Measurements from ENCODE around the gene HECTD2. TPM values are rescaled to one million over a fixed set of nuclear protein-coding genes. Genes with fewer than 3 reads are reported as not detected.
A peak's percentile ranks its signal among the peaks of the same experiment; 100 is the strongest.
"Not testable (repeated sequence)": the region's sequence is repeated elsewhere in the genome, so short reads cannot be mapped to it uniquely, and the experiment has no call there.

Gene HECTD2
- total RNA-seq, 1 experiment from 2014 or later = 6.0 TPM

GRCh38 chr10:91474009-91474408 is 63.9 kb downstream of the HECTD2 start:
- DNase-seq (ENCODE audit: low read depth) = no peak

GRCh38 chr10:91477236-91477635 is 67.1 kb downstream of the HECTD2 start:
- no peak for DNase-seq (ENCODE audit: low read depth)

- no peak for DNase-seq (ENCODE audit: low read depth)
Measured at GRCh38 chr10:91479583-91479982, 69.4 kb downstream of the HECTD2 start.

DNA sequence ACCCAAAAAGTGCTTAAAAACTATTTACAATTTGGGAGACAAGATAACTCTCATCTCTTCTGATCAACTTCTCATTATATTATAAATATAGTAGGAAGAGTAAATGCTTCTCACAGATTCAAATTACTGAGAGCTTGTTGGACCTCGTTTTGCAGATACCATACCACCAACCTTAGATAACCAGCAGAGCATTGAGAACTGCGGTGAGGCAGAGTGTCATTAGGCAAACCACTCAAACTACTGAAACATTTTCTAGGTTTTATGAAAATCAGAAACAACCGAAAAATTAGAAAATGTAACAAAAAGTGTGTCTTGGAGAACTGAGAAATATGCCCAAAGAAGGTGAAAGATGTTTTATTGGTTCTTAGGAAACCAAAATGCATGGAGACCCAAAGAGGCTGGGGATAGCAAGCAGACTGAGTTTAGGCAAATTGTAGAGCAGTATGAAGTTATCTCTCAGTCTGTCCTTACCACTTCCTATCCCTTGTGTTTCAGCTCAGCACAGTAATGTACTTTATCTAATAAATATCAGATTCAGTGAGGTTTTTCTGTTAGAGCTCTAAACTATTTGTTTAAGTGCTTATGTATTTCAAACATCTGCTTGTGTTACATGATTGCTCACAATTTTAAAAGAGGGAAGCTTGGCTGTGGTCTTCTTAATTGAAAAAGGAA is 77.9 kb downstream of the HECTD2 start:
- DNase-seq (ENCODE audit: low read depth) = no peak

GRCh38 chr10:91493313-91493712 is 83.2 kb downstream of the HECTD2 start:
- peak; percentile 1 for DNase-seq (ENCODE audit: low read depth)

DNA sequence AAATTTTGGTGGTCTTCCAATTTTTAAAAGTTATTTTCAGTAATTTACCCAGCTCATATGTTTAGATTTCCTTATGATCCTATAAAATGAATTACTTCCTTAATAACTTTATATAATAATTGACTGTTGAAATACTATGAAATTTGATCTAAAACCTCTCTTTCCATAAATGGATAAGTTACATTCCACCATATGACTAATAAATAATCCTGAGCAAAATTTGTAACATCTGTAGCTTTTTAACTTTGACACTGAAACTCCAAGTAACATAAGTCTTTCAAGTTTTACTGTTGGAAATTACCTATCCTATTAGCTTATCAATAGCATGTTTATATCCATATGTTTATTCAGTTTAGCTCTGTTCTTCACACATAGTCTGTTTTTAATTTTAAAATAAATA is 85.3 kb downstream of the HECTD2 start:
- no peak for DNase-seq (ENCODE audit: low read depth)

GRCh38 chr10:91496016-91496415 is 85.9 kb downstream of the HECTD2 start:
- no peak for DNase-seq (ENCODE audit: low read depth)

GRCh38 chr10:91511549-91512330 is 101.6 kb downstream of the HECTD2 start:
- DNase-seq (ENCODE audit: low read depth) = peak; percentile 8

- no peak for DNase-seq (ENCODE audit: low read depth)
Measured at GRCh38 chr10:91512458-91512857, 102.3 kb downstream of the HECTD2 start.

- no peak for DNase-seq (ENCODE audit: low read depth)
Measured at GRCh38 chr10:91513598-91514424, 103.7 kb downstream of the HECTD2 start.

DNA sequence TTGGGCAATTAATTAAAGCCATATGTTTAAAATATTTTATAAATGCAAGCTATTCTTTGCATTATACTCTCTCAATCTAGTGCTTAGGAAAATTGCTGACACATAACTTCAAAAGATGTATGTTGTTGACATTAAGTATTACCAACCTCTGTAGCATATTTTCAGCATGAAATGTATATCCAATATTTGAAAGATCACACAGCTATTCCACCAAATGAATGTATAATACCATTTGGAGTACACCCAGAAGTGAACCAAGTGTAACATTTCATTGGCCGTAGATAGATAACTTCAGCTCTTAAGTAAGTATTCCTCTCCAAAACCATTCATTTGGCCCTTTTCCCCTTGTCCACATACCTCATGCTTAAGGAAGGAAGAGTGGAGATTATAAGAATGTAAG is 104.6 kb downstream of the HECTD2 start:
- no peak for DNase-seq (ENCODE audit: low read depth)

GRCh38 chr10:91517394-91517793 is 107.2 kb downstream of the HECTD2 start:
- DNase-seq (ENCODE audit: low read depth) = no peak

- no peak for DNase-seq (ENCODE audit: low read depth)
Measured at GRCh38 chr10:91519899-91520514, 109.9 kb downstream of the HECTD2 start.

GRCh38 chr10:91520661-91521060 is 110.5 kb downstream of the HECTD2 start:
- DNase-seq (ENCODE audit: low read depth) = no peak

DNA sequence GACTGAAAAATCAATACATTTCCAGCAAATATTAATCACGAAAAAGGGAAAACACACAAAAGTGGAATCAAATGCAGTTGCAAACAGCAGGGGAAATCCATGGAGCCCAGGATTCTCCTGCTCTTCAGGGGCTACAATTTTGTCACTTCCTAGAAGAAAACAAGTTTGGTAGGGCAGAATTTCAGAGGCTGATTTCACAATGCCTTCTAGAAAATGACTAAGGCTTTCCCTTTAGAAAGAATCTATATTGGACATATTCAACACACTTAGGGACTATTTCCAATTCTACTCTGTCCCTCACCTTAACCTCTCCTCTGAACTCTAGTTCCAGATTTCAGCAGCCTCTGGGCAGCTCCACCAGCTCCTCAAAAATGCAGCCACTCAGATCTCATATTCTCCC is 111.3 kb downstream of the HECTD2 start:
- DNase-seq (ENCODE audit: low read depth) = no peak

DNA sequence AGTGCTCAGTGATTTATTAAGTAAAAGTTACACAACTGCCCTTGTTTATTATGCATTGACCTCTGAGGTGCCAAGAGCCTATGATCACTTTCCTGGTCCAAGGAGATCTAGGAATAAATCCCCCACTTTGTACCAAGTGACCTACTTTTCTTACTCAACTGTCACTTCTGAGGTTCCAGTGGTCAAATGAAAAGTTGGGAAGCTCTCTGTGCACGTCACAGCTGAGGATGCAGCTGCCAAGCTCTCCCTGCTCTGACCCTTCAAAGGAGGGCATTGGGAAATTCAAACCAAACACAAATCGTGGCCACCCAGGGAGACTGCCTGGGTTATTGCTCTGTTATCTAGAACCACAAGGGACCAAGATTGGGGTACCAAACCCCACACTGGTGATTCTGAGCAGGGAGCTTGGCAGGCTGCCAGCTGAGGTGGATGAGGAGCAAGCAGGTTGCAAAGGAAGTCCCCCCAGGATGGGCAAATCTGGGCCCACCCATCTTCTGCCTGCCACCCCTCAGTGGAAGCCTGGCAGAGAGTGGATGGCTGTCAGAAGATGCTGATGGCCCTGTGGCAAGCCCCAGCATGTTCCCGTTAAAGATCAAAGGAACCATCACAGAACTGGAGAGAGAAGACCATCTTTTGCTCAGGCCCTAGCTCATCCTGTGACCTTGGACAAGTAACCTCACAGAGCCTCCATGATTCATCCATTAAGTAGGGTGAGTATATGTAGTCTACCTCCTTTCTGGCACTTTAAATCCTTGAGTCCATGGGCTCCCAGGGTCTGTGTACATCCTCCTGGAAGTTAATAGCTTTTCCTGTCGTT is 116.0 kb downstream of the HECTD2 start:
- DNase-seq (ENCODE audit: low read depth) = no peak

DNA sequence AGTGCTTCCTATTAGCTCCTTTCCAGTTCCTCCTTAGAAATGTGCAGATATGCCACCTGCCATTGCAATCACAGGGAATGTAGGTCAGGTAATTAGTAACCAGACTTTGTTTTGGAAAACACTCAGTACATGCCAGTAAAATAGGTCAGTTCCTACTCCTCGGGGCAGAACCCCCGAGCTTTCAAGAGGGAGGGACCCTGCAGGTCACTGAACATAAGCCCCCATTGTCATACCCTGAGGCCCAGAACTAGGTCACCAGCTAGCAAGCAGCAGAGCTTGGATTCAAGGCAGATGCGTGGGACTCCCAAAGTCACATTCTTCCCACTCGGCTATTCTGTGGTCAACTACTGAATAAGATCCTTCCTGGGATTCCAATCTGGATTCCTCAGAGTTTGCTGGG is 117.9 kb downstream of the HECTD2 start:
- no peak for DNase-seq (ENCODE audit: low read depth)

GRCh38 chr10:91528768-91529167 is 118.6 kb downstream of the HECTD2 start:
- DNase-seq (ENCODE audit: low read depth) = no peak

- DNase-seq (ENCODE audit: low read depth) = not testable (repeated sequence)
Measured at GRCh38 chr10:91534789-91535188, 124.6 kb downstream of the HECTD2 start.

DNA sequence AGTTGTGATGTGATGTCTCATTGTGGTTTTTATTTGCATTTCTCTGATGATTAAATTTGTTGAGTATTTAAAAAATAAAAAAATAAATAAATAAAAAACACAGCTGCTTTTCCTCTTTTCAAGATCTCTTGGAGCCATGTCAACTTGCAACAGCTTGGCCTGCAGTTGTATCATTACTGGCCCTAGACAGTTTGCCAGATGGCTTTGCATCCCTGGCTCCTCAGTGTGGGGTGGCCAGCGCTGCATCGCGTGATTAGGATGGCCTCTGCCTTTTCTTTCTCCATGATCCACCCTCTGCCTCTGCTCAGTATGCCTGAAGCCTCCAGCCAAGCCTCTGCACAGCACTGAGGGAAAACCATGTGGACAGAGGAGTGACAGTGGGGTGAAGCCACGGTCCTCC is 126.0 kb downstream of the HECTD2 start:
- no peak for DNase-seq (ENCODE audit: low read depth)

DNA sequence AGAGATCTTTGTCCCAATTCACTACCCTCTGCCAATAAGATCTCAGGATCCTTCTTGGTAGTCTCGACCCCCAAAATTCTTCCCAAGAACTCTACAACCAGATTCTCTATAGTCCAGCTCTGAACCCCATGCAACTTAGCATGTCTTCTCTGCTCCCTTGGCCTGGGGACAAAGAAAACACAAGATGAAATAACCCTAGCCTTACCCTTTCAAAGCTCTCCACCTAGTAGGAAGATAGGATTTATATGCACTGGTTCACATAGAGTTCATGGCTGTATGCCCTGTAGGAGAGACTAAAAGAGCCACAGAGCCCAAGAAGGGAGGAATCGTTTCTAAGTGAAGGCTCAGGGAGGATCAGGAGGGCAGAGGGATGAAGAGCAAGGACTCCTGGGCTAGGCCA is 126.6 kb downstream of the HECTD2 start:
- DNase-seq (ENCODE audit: low read depth) = no peak
